K562 (cell line): Measurements from ENCODE around the gene PHPT1. TPM values are rescaled to one million over a fixed set of nuclear protein-coding genes. Genes with fewer than 3 reads are reported as not detected.

Source experiments
- CTBP1 ChIP-seq: fragments of 450-650 bp; IDR thresholded peaks from 2 replicates; pipeline ENCODE4 v1.6.1; 2016; ENCODE audit warnings: borderline replicate concordance
- ELF1 ChIP-seq: fragments of 200-800 bp; sonication (Bioruptor generic); IDR thresholded peaks from 2 replicates; pipeline ENCODE4 v1.6.1; 2016; ENCODE audit warnings: missing genetic modification characterization, missing compliant biosample characterization
- GTF2A2 ChIP-seq: IDR thresholded peaks from 2 replicates; pipeline ENCODE4 v1.6.1; 2016; ENCODE audit warnings: mild to moderate bottlenecking, missing genetic modification characterization, missing compliant biosample characterization
- HCFC1 ChIP-seq: IDR thresholded peaks from 2 replicates; pipeline ENCODE4 v1.6.1; 2012; ENCODE audit warnings: low read depth, low read length, improper control_type of control experiment
- HNRNPH1 ChIP-seq: fragments of 200-400 bp; formaldehyde crosslinking; optimal IDR thresholded peaks from 2 replicates; pipeline ENCODE3; 2017; ENCODE audit warnings: low read depth, mild to moderate bottlenecking, low read length, moderate library complexity
- MEIS2 ChIP-seq: fragments of 450-650 bp; IDR thresholded peaks from 2 replicates; pipeline ENCODE4 v1.6.1; 2014; ENCODE audit warnings: mild to moderate bottlenecking; ENCODE audit not compliant: partially characterized antibody
- PCBP1 ChIP-seq: fragments of 200-400 bp; formaldehyde crosslinking; IDR thresholded peaks from 2 replicates; pipeline ENCODE4 v1.6.1; 2018; ENCODE audit warnings: mild to moderate bottlenecking, low read depth, low read length; ENCODE audit not compliant: poor library complexity, severe bottlenecking
- POU5F1 ChIP-seq: fragments of 150-350 bp; IDR thresholded peaks from 2 replicates; pipeline ENCODE4 v1.6.1; 2014; ENCODE audit warnings: borderline replicate concordance, low read length, low read depth, mild to moderate bottlenecking; ENCODE audit not compliant: partially characterized antibody
- PTTG1 ChIP-seq: fragments of 450-650 bp; IDR thresholded peaks from 2 replicates; pipeline ENCODE4 v1.6.1; 2016; ENCODE audit warnings: low read depth, mild to moderate bottlenecking, missing genetic modification characterization, missing compliant biosample characterization
- SAFB ChIP-seq: fragments of 200-400 bp; formaldehyde crosslinking; IDR thresholded peaks from 2 replicates; pipeline ENCODE4 v1.6.1; 2017; ENCODE audit warnings: low read depth, low read length, borderline replicate concordance
- ZNF408 ChIP-seq: fragments of 250-450 bp; sonication (Bioruptor Pico); IDR thresholded peaks from 2 replicates; pipeline ENCODE4 v1.4.0; 2020; ENCODE audit warnings: low read depth, mild to moderate bottlenecking, moderate library complexity
- ZNF445 ChIP-seq: fragments of 250-450 bp; sonication (Bioruptor Pico); IDR thresholded peaks from 2 replicates; pipeline ENCODE4 v1.4.0; 2020; ENCODE audit warnings: low read depth, mild to moderate bottlenecking, moderate library complexity
- ZNF77 ChIP-seq: fragments of 250-450 bp; sonication (Bioruptor Pico); IDR thresholded peaks from 2 replicates; pipeline ENCODE4 v1.5.0; 2020
- polyA plus RNA-seq, 8 experiments: library from polyadenylated mRNA; depleted of rRNA in 4 of 8; stranded (reverse) in 5 of 8; unstranded in 3 of 8; fragments of >200 nt; fragmentation: Nextera tagmentation in 2 of 8; fragmentation: Illumina TruSeq in 1 of 8; extraction: Ambion mirVana in 2 of 8; extraction: Trizol in 1 of 8; gene quantifications; 2 replicates each; pipeline versions ENCODE4 v1.2.1 to v1.2.3, GENCODE V29; 2011 to 2014; ENCODE audit warnings: inconsistent platforms in 1 of 8, missing spikeins in 1 of 8
- total RNA-seq, 7 experiments: library from RNA; depleted of rRNA in 6 of 7; stranded (reverse); fragments of >200 nt in 6 of 7; fragmentation: Illumina TruSeq in 2 of 7; extraction: Trizol in 2 of 7; gene quantifications; 2 replicates each; pipeline versions ENCODE4 v1.2.1 to v1.2.3, GENCODE V29; 2011 to 2021; ENCODE audit warnings: low replicate concordance in 1 of 7
- TF ChIP-seq, protein P1 (sequence below): fragments of 450-650 bp; formaldehyde crosslinking; IDR thresholded peaks from 2 replicates; pipeline ENCODE4 v1.4.0; 2022; ENCODE audit warnings: missing genetic modification characterization
- TF ChIP-seq, protein P2 (sequence below): sonication (generic); formaldehyde crosslinking; IDR thresholded peaks from 2 replicates; pipeline ENCODE4 v1.9.0; 2022; ENCODE audit warnings: mild to moderate bottlenecking, missing genetic modification reagents
- TF ChIP-seq, protein P3 (sequence below), 2 experiments: fragments of 450-650 bp; IDR thresholded peaks; 2 replicates each; pipeline ENCODE4 v1.6.1; 2016
- TF ChIP-seq, protein P4 (sequence below): IDR thresholded peaks from 2 replicates; pipeline ENCODE4 v1.6.1; 2011; ENCODE audit warnings: borderline replicate concordance, low read depth, mild to moderate bottlenecking, moderate library complexity, low read length; ENCODE audit not compliant: insufficient read depth, poor library complexity, severe bottlenecking
- TF ChIP-seq, protein P5 (sequence below): fragments of 450-650 bp; formaldehyde crosslinking; IDR thresholded peaks from 2 replicates; pipeline ENCODE4 v1.4.0; 2020; ENCODE audit warnings: mild to moderate bottlenecking, mixed read lengths

PHPT1 gene
- total and polyA plus RNA-seq, 9 of the 15 experiments (the other 6 are each of a cell fraction or from before 2014, with no cell fraction given) = 20.9 to 166 (median 129) TPM

DNA sequence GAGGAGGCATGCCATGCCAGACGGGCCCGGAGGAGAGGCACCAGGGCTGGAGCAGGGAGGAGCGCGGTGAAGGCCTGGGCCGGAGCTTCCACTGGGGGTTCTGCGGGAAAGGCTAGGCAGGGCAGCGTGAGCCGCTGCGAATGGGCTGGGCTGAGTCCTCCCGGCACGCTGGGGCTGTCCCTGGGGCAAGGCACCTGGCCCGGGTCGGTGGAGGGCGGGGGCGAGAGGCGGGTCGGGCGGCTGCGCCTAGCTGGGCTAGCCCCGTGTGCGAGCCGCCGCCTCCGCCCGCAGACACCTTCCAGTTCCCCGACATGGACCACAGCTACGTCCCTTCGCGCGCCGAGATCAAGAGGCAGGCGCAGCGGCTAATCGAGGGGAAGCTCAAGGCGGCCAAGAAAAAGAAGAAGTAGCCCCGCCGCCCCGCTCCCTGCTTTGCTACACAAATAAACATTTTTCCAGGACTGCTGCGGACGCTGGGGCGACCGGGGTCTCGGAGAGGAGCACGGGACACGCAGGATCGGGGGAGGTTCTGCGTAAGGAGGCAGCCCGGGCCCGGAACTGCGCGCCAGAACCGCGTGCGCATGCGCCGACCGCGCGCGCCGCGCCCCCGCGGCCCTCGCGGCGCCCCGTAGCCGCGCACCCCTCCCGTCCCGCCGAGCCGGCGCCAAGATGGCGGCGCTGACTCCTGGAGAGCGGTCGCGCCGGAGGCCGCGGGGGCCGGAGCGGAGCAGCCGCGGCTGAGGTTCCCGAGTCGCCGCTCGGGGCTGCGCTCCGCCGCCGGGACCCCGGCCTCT lies 41.7 kb upstream of the PHPT1 start, which contains the start of gene RABL6 (continued):
- TF ChIP-seq, protein P1, sequence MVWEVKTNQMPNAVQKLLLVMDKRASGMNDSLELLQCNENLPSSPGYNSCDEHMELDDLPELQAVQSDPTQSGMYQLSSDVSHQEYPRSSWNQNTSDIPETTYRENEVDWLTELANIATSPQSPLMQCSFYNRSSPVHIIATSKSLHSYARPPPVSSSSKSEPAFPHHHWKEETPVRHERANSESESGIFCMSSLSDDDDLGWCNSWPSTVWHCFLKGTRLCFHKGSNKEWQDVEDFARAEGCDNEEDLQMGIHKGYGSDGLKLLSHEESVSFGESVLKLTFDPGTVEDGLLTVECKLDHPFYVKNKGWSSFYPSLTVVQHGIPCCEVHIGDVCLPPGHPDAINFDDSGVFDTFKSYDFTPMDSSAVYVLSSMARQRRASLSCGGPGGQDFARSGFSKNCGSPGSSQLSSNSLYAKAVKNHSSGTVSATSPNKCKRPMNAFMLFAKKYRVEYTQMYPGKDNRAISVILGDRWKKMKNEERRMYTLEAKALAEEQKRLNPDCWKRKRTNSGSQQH (CRISPR knock-in tag) = no peak
- TF ChIP-seq PTTG1 (tag) = no peak
- TF ChIP-seq ELF1 (tag) = peak; percentile 78
- no peak for TF ChIP-seq SAFB
- TF ChIP-seq ZNF77 (CRISPR knock-in tag) = no peak
- no peak for TF ChIP-seq ZNF408 (CRISPR knock-in tag)
- TF ChIP-seq, protein P2, sequence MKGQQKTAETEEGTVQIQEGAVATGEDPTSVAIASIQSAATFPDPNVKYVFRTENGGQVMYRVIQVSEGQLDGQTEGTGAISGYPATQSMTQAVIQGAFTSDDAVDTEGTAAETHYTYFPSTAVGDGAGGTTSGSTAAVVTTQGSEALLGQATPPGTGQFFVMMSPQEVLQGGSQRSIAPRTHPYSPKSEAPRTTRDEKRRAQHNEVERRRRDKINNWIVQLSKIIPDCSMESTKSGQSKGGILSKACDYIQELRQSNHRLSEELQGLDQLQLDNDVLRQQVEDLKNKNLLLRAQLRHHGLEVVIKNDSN = no peak
- TF ChIP-seq, protein P3, sequence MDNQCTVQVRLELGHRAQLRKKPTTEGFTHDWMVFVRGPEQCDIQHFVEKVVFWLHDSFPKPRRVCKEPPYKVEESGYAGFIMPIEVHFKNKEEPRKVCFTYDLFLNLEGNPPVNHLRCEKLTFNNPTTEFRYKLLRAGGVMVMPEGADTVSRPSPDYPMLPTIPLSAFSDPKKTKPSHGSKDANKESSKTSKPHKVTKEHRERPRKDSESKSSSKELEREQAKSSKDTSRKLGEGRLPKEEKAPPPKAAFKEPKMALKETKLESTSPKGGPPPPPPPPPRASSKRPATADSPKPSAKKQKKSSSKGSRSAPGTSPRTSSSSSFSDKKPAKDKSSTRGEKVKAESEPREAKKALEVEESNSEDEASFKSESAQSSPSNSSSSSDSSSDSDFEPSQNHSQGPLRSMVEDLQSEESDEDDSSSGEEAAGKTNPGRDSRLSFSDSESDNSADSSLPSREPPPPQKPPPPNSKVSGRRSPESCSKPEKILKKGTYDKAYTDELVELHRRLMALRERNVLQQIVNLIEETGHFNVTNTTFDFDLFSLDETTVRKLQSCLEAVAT (IDR thresholded peaks at IDR 0.05) = 0 out of 4 replicates have a peak, but pooled peaks of 1 of the 2 experiments have one; percentile 25
- TF ChIP-seq, protein P4, sequence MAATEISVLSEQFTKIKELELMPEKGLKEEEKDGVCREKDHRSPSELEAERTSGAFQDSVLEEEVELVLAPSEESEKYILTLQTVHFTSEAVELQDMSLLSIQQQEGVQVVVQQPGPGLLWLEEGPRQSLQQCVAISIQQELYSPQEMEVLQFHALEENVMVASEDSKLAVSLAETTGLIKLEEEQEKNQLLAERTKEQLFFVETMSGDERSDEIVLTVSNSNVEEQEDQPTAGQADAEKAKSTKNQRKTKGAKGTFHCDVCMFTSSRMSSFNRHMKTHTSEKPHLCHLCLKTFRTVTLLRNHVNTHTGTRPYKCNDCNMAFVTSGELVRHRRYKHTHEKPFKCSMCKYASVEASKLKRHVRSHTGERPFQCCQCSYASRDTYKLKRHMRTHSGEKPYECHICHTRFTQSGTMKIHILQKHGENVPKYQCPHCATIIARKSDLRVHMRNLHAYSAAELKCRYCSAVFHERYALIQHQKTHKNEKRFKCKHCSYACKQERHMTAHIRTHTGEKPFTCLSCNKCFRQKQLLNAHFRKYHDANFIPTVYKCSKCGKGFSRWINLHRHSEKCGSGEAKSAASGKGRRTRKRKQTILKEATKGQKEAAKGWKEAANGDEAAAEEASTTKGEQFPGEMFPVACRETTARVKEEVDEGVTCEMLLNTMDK = no peak
- TF ChIP-seq CTBP1 = peak; percentile 74
- TF ChIP-seq GTF2A2 (tag) = no peak
- TF ChIP-seq POU5F1 = peak; percentile 81
- TF ChIP-seq, protein P5, sequence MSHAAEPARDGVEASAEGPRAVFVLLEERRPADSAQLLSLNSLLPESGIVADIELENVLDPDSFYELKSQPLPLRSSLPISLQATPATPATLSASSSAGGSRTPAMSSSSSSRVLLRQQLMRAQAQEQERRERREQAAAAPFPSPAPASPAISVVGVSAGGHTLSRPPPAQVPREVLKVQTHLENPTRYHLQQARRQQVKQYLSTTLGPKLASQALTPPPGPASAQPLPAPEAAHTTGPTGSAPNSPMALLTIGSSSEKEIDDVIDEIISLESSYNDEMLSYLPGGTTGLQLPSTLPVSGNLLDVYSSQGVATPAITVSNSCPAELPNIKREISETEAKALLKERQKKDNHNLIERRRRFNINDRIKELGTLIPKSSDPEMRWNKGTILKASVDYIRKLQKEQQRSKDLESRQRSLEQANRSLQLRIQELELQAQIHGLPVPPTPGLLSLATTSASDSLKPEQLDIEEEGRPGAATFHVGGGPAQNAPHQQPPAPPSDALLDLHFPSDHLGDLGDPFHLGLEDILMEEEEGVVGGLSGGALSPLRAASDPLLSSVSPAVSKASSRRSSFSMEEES = no peak
- peak; percentile 77 for TF ChIP-seq MEIS2
- TF ChIP-seq HCFC1 = peak; percentile 51; the same call in 1 of the 2 replicates
- no peak for TF ChIP-seq HNRNPH1
- TF ChIP-seq ZNF445 = no peak
- no peak for TF ChIP-seq PCBP1
